K562 (cell line): Measurements from ENCODE around the gene SMC5. TPM values are rescaled to one million over a fixed set of nuclear protein-coding genes. Genes with fewer than 3 reads are reported as not detected.

ENCODE experiments used
- E2F3 ChIP-seq: fragments of 250-450 bp; sonication (Bioruptor Pico); IDR thresholded peaks from 2 replicates; pipeline ENCODE4 v1.4.0; 2020; ENCODE audit warnings: mild to moderate bottlenecking
- FOXJ2 ChIP-seq: fragments of 200-800 bp; sonication (Bioruptor generic); IDR thresholded peaks from 2 replicates; pipeline ENCODE4 v1.6.1; 2016; ENCODE audit warnings: missing genetic modification characterization, missing compliant biosample characterization
- GABPA ChIP-seq: fragments of 200-800 bp; sonication (Bioruptor generic); conservative IDR thresholded peaks from 2 replicates; pipeline ENCODE4 v1.6.1; 2016; ENCODE audit warnings: low read depth, missing genetic modification characterization, missing compliant biosample characterization
- GABPB1 ChIP-seq: sonication (generic); formaldehyde crosslinking; IDR thresholded peaks from 2 replicates; pipeline ENCODE4 v1.8.0; 2022; ENCODE audit warnings: mild to moderate bottlenecking, missing genetic modification reagents
- JUND ChIP-seq, 2 experiments: IDR thresholded peaks; 2 replicates in 1 of 2; 3 replicates in 1 of 2; pipeline ENCODE4 v1.6.1; 2011; ENCODE audit warnings: borderline replicate concordance in 2 of 2, low read depth in 2 of 2, low read length in 2 of 2, improper control_type of control experiment in 1 of 2, missing biosample characterization in 1 of 2, missing genetic modification characterization in 1 of 2, missing genetic modification reagents in 1 of 2
- LCOR ChIP-seq: sonication (generic); formaldehyde crosslinking; IDR thresholded peaks from 2 replicates; pipeline ENCODE4 v1.8.0; 2022; ENCODE audit warnings: mild to moderate bottlenecking, missing genetic modification reagents
- MAZ ChIP-seq, 2 experiments: fragments of 450-650 bp in 1 of 2; sonication (generic) in 1 of 2; formaldehyde crosslinking; IDR thresholded peaks in 1 of 2; conservative IDR thresholded peaks in 1 of 2; 2 replicates each; pipeline versions ENCODE4 v1.4.0 to v1.5.0; 2020; ENCODE audit warnings: mild to moderate bottlenecking in 1 of 2, missing genetic modification reagents in 1 of 2
- MCM5 ChIP-seq: fragments of 450-650 bp; IDR thresholded peaks from 2 replicates; pipeline ENCODE4 v1.6.1; 2016; ENCODE audit warnings: low read depth
- NFIX ChIP-seq: fragments of 250-450 bp; sonication (Bioruptor Pico); IDR thresholded peaks from 2 replicates; pipeline ENCODE4 v1.4.0; 2020; ENCODE audit warnings: low read depth, mild to moderate bottlenecking, moderate library complexity
- SAFB ChIP-seq: fragments of 200-400 bp; formaldehyde crosslinking; IDR thresholded peaks from 2 replicates; pipeline ENCODE4 v1.6.1; 2017; ENCODE audit warnings: low read depth, low read length, borderline replicate concordance
- TAL1 ChIP-seq: fragments of 450-650 bp; IDR thresholded peaks from 2 replicates; pipeline ENCODE4 v1.6.1; 2016; ENCODE audit warnings: mild to moderate bottlenecking
- ZC3H11A ChIP-seq: IDR thresholded peaks from 2 replicates; pipeline ENCODE4 v1.6.1; 2012; ENCODE audit warnings: low read depth, low read length, improper control_type of control experiment
- ZNF197 ChIP-seq: fragments of 200-800 bp; sonication (Bioruptor generic); IDR thresholded peaks from 2 replicates; pipeline ENCODE4 v1.6.1; 2016; ENCODE audit warnings: low read depth, missing genetic modification characterization, missing compliant biosample characterization
- ZNF445 ChIP-seq: fragments of 250-450 bp; sonication (Bioruptor Pico); IDR thresholded peaks from 2 replicates; pipeline ENCODE4 v1.4.0; 2020; ENCODE audit warnings: low read depth, mild to moderate bottlenecking, moderate library complexity
- polyA plus RNA-seq, 8 experiments: library from polyadenylated mRNA; depleted of rRNA in 4 of 8; stranded (reverse) in 5 of 8; unstranded in 3 of 8; fragments of >200 nt; fragmentation: Nextera tagmentation in 2 of 8; fragmentation: Illumina TruSeq in 1 of 8; extraction: Ambion mirVana in 2 of 8; extraction: Trizol in 1 of 8; gene quantifications; 2 replicates each; pipeline versions ENCODE4 v1.2.1 to v1.2.3, GENCODE V29; 2011 to 2014; ENCODE audit warnings: inconsistent platforms in 1 of 8, missing spikeins in 1 of 8
- total RNA-seq, 7 experiments: library from RNA; depleted of rRNA in 6 of 7; stranded (reverse); fragments of >200 nt in 6 of 7; fragmentation: Illumina TruSeq in 2 of 7; extraction: Trizol in 2 of 7; gene quantifications; 2 replicates each; pipeline versions ENCODE4 v1.2.1 to v1.2.3, GENCODE V29; 2011 to 2021; ENCODE audit warnings: low replicate concordance in 1 of 7
- TF ChIP-seq, protein P1 (sequence below): fragments of 250-450 bp; sonication (Bioruptor Pico); IDR thresholded peaks from 2 replicates; pipeline ENCODE4 v1.8.0; 2021; ENCODE audit warnings: moderate library complexity, mild to moderate bottlenecking, inconsistent platforms
- TF ChIP-seq, protein P2 (sequence below): fragments of 250-450 bp; sonication (Bioruptor Pico); IDR thresholded peaks from 2 replicates; pipeline ENCODE4 v1.8.0; 2022; ENCODE audit warnings: moderate library complexity, mild to moderate bottlenecking, inconsistent platforms
- TF ChIP-seq, protein P3 (sequence below): IDR thresholded peaks from 2 replicates; pipeline ENCODE4 v1.6.1; 2016; ENCODE audit warnings: missing genetic modification characterization, missing compliant biosample characterization
- TF ChIP-seq, protein P4 (sequence below): sonication (generic); formaldehyde crosslinking; IDR thresholded peaks from 2 replicates; pipeline ENCODE4 v1.8.0; 2022; ENCODE audit warnings: mild to moderate bottlenecking, missing genetic modification reagents, borderline replicate concordance

Gene SMC5
- total and polyA plus RNA-seq, 9 of the 15 experiments (the other 6 are each of a cell fraction or from before 2014, with no cell fraction given): 3.5 to 43.2 (median 21.4) TPM

DNA sequence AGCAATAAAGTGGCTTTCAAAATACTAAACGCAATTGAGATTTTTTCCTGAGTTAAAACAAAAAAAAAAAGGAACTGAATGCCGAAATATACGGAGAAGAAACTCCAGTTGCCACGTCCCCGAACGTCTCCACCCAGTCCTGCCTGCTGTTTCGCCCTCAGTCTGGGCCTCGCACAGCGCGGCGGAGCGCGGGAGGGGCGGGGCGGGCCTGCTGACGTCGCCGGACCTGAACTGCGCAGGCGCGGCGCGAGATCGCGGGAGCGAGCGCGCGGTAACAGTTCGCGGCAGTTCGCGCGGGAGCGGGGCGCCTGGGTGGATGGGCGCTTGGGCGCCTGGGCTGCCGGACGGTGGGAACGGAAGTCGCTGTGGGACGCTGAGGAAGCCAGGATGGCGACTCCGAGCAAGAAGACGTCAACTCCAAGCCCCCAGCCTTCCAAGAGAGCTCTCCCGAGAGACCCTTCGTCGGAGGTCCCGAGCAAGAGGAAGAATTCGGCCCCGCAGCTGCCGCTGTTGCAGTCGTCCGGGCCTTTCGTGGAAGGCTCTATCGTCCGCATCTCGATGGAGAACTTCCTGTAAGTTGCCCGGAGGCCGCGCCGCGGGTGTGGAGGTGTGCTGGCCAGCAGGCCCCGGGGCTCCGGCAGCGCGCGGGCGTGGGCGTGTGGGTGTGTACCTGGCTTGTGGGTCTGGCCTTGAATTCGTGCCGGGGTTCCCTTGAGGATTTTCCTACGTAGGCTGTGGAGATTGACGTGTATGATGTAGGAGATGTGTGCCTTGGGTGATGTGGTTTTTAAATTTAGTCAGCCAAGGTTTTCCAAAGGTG, at the start of gene SMC5 (continued):
- TF ChIP-seq JUND (IDR thresholded peaks at IDR 0.05; ENCODE audit: borderline replicate concordance, low read depth, low read length): no peak
- TF ChIP-seq JUND (tag; IDR thresholded peaks at IDR 0.05; ENCODE audit: borderline replicate concordance, low read depth, low read length): no peak; the same call in 2 of the 3 replicates
- no peak for TF ChIP-seq ZC3H11A
- TF ChIP-seq E2F3 (CRISPR knock-in tag): peak; percentile 40; the same call in 1 of the 2 replicates
- 0 out of 2 replicates have a peak, but pooled peaks have one; percentile 31 for TF ChIP-seq FOXJ2 (tag)
- TF ChIP-seq LCOR (CRISPR knock-in tag): 0 out of 2 replicates have a peak, but pooled peaks have one; percentile 22
- TF ChIP-seq, protein P1, sequence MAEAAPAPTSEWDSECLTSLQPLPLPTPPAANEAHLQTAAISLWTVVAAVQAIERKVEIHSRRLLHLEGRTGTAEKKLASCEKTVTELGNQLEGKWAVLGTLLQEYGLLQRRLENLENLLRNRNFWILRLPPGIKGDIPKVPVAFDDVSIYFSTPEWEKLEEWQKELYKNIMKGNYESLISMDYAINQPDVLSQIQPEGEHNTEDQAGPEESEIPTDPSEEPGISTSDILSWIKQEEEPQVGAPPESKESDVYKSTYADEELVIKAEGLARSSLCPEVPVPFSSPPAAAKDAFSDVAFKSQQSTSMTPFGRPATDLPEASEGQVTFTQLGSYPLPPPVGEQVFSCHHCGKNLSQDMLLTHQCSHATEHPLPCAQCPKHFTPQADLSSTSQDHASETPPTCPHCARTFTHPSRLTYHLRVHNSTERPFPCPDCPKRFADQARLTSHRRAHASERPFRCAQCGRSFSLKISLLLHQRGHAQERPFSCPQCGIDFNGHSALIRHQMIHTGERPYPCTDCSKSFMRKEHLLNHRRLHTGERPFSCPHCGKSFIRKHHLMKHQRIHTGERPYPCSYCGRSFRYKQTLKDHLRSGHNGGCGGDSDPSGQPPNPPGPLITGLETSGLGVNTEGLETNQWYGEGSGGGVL (CRISPR knock-in tag): no peak
- TF ChIP-seq GABPB1 (CRISPR knock-in tag): peak; percentile 68
- TF ChIP-seq ZNF445 (CRISPR knock-in tag): no peak
- TF ChIP-seq TAL1: no peak
- peak; percentile 76 for TF ChIP-seq GABPA (tag)
- TF ChIP-seq MAZ (CRISPR knock-in tag; conservative IDR thresholded peaks at IDR 0.05 in 1 of 2, IDR thresholded peaks at IDR 0.05 in 1 of 2): peak in 1 of 2 experiments; percentile 47; a peak in 3 of 4 replicates
- TF ChIP-seq, protein P2, sequence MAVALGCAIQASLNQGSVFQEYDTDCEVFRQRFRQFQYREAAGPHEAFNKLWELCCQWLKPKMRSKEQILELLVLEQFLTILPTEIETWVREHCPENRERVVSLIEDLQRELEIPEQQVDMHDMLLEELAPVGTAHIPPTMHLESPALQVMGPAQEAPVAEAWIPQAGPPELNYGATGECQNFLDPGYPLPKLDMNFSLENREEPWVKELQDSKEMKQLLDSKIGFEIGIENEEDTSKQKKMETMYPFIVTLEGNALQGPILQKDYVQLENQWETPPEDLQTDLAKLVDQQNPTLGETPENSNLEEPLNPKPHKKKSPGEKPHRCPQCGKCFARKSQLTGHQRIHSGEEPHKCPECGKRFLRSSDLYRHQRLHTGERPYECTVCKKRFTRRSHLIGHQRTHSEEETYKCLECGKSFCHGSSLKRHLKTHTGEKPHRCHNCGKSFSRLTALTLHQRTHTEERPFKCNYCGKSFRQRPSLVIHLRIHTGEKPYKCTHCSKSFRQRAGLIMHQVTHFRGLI (CRISPR knock-in tag): no peak
- TF ChIP-seq MCM5: no peak
- TF ChIP-seq, protein P3, sequence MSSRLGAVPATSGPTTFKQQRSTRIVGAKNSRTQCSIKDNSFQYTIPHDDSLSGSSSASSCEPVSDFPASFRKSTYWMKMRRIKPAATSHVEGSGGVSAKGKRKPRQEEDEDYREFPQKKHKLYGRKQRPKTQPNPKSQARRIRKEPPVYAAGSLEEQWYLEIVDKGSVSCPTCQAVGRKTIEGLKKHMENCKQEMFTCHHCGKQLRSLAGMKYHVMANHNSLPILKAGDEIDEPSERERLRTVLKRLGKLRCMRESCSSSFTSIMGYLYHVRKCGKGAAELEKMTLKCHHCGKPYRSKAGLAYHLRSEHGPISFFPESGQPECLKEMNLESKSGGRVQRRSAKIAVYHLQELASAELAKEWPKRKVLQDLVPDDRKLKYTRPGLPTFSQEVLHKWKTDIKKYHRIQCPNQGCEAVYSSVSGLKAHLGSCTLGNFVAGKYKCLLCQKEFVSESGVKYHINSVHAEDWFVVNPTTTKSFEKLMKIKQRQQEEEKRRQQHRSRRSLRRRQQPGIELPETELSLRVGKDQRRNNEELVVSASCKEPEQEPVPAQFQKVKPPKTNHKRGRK (tag): no peak
- TF ChIP-seq NFIX (CRISPR knock-in tag): no peak
- TF ChIP-seq, protein P4, sequence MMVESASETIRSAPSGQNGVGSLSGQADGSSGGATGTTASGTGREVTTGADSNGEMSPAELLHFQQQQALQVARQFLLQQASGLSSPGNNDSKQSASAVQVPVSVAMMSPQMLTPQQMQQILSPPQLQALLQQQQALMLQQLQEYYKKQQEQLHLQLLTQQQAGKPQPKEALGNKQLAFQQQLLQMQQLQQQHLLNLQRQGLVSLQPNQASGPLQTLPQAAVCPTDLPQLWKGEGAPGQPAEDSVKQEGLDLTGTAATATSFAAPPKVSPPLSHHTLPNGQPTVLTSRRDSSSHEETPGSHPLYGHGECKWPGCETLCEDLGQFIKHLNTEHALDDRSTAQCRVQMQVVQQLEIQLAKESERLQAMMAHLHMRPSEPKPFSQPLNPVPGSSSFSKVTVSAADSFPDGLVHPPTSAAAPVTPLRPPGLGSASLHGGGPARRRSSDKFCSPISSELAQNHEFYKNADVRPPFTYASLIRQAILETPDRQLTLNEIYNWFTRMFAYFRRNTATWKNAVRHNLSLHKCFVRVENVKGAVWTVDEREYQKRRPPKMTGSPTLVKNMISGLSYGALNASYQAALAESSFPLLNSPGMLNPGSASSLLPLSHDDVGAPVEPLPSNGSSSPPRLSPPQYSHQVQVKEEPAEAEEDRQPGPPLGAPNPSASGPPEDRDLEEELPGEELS (CRISPR knock-in tag): peak; percentile 35; the same call in 1 of the 2 replicates
- no peak for TF ChIP-seq ZNF197 (CRISPR knock-in tag)
- TF ChIP-seq SAFB: peak; percentile 91
